CD14-positive monocyte (primary cell): ENCODE measurements around the gene CPLANE2. TPM values are rescaled to one million over a fixed set of nuclear protein-coding genes. Genes with fewer than 3 reads are reported as not detected.

Experiments
- DNase-seq, 3 donors: peaks; one replicate each; pipeline ENCODE4 v3.0.0-alpha.2; 2011 to 2022
- H2AFZ ChIP-seq: 2 replicates; pipeline ENCODE4 v1.6.0; 2012; ENCODE audit warnings: mild to moderate bottlenecking, low read depth, low read length, inconsistent platforms; ENCODE audit not compliant: insufficient read depth, poor library complexity, severe bottlenecking
- H3K27ac ChIP-seq, 2 donors: 1 replicate in 1 of 2; 2 replicates in 1 of 2; pipeline ENCODE4 v1.5.1; 2012 to 2013; ENCODE audit warnings: low read length in 2 of 2, control low read depth in 1 of 2, inconsistent platforms in 1 of 2, low read depth in 1 of 2, mild to moderate bottlenecking in 1 of 2
- H3K27me3 ChIP-seq, 2 donors: one replicate each; pipeline versions ENCODE4 v1.6.0 to v1.6.1; 2011 to 2013; ENCODE audit warnings: low read length in 2 of 2; ENCODE audit not compliant: control insufficient read depth in 2 of 2, insufficient read depth in 2 of 2
- H3K36me3 ChIP-seq, 2 donors: replicated peaks in 1 of 2; 1 replicate in 1 of 2; 2 replicates in 1 of 2; pipeline versions ENCODE4 v1.5.1 to v1.6.1; 2012 to 2013; ENCODE audit warnings: low read length in 2 of 2, control low read depth in 1 of 2, inconsistent platforms in 1 of 2, mild to moderate bottlenecking in 1 of 2; ENCODE audit not compliant: insufficient read depth in 2 of 2, control insufficient read depth in 1 of 2
- H3K4me1 ChIP-seq, 2 donors: 1 replicate in 1 of 2; 2 replicates in 1 of 2; pipeline versions ENCODE4 v1.5.1 to v1.6.1; 2012 to 2013; ENCODE audit warnings: low read length in 2 of 2, control low read depth in 1 of 2, inconsistent platforms in 1 of 2, mild to moderate bottlenecking in 1 of 2, moderate library complexity in 1 of 2; ENCODE audit not compliant: insufficient read depth in 2 of 2, control insufficient read depth in 1 of 2
- H3K4me2 ChIP-seq: replicated peaks from 2 replicates; pipeline ENCODE3; 2012; ENCODE audit warnings: low read length, moderate library complexity, mild to moderate bottlenecking; ENCODE audit not compliant: poor library complexity, severe bottlenecking; ENCODE audit errors: extremely low read depth
- H3K4me3 ChIP-seq, 3 experiments: fragments of 200-600 bp in 1 of 3; sonication (generic) in 1 of 3; replicated peaks in 1 of 3; 1 replicate in 2 of 3; 2 replicates in 1 of 3; pipeline ENCODE4 v1.5.1; 2011 to 2013; ENCODE audit warnings: low read length in 3 of 3, mild to moderate bottlenecking in 3 of 3, control low read depth in 2 of 3, low read depth in 2 of 3, inconsistent platforms in 1 of 3, moderate library complexity in 1 of 3
- H3K79me2 ChIP-seq: 2 replicates; pipeline ENCODE4 v1.6.0; 2012; ENCODE audit warnings: mild to moderate bottlenecking, control low read depth, inconsistent platforms, low read length, moderate library complexity; ENCODE audit not compliant: insufficient read depth
- H3K9ac ChIP-seq: 2 replicates; pipeline ENCODE4 v1.6.0; 2017; ENCODE audit warnings: low read length, mild to moderate bottlenecking; ENCODE audit not compliant: insufficient read depth, poor library complexity, severe bottlenecking
- H3K9me3 ChIP-seq, 2 donors: replicated peaks in 1 of 2; 1 replicate in 1 of 2; 2 replicates in 1 of 2; pipeline versions ENCODE4 v1.5.1 to v1.6.1; 2012 to 2013; ENCODE audit warnings: low read length in 2 of 2, control low read depth in 1 of 2; ENCODE audit not compliant: control insufficient read depth in 1 of 2, insufficient read depth in 1 of 2
- H4K20me1 ChIP-seq: 2 replicates; pipeline ENCODE4 v1.6.0; 2012; ENCODE audit warnings: mild to moderate bottlenecking, low read length, control low read depth, moderate library complexity; ENCODE audit not compliant: insufficient read depth
- H3K27ac Mint-ChIP-seq, 7 donors: one replicate each; pipeline ENCODE4 v1.8.0; 2020; ENCODE audit warnings: mild to moderate bottlenecking in 7 of 7, mixed read lengths in 7 of 7, moderate library complexity in 6 of 7, inconsistent platforms in 2 of 7
- H3K27me3 Mint-ChIP-seq, 3 donors: one replicate each; pipeline ENCODE4 v1.8.0; 2021 to 2022; ENCODE audit warnings: low read depth in 3 of 3, mild to moderate bottlenecking in 3 of 3, mixed read lengths in 3 of 3, moderate library complexity in 3 of 3, inconsistent platforms in 1 of 3
- H3K36me3 Mint-ChIP-seq, 2 donors: one replicate each; pipeline ENCODE4 v1.8.0; 2020; ENCODE audit warnings: mixed read lengths in 2 of 2, inconsistent platforms in 1 of 2, mild to moderate bottlenecking in 1 of 2
- H3K4me1 Mint-ChIP-seq: one replicate; pipeline ENCODE4 v1.8.0; 2020; ENCODE audit warnings: mild to moderate bottlenecking, mixed read lengths
- H3K4me3 Mint-ChIP-seq, 2 donors: one replicate each; pipeline ENCODE4 v1.8.0; 2020; ENCODE audit warnings: mild to moderate bottlenecking in 2 of 2, mixed read lengths in 2 of 2, moderate library complexity in 1 of 2
- H3K9me3 Mint-ChIP-seq, 7 donors: one replicate each; pipeline ENCODE4 v1.8.0; 2020 to 2022; ENCODE audit warnings: mixed read lengths in 7 of 7, mild to moderate bottlenecking in 6 of 7, moderate library complexity in 6 of 7, inconsistent platforms in 2 of 7
- WGBS: methylation state at CpG from one replicate; pipeline ENCODE4 v1.1.5; 2013; ENCODE audit warnings: missing lambda C conversion rate; ENCODE audit not compliant: insufficient coverage; 5-methylcytosine and 5-hydroxymethylcytosine counted together
- intact Hi-C, 2 donors: fragments of 100-400 bp; cut with micrococcal nuclease; formaldehyde crosslinking; loops; one replicate each; pipeline versions ENCODE4 v1.15.0 to v1.15.1; 2023
- polyA plus RNA-seq, 3 donors: library from polyadenylated mRNA; depleted of rRNA in 1 of 3; unstranded in 2 of 3; stranded (reverse) in 1 of 3; fragments of 300-500 nt in 2 of 3; fragments of >200 nt in 1 of 3; fragmentation: Illumina TruSeq in 2 of 3; gene quantifications; 1 replicate in 2 of 3; 2 replicates in 1 of 3; pipeline ENCODE4 v1.2.3, GENCODE V29; 2012 to 2021
- TF ChIP-seq, protein P1 (sequence below): fragments of 200-600 bp; IDR thresholded peaks from one replicate; pipeline ENCODE4 v1.8.0; 2022; ENCODE audit warnings: antibody characterized with exemption, mild to moderate bottlenecking

The CPLANE2 gene
- polyA plus RNA-seq, 3 donors, result 0.54 to 1.7 (median 1.4) TPM

DNA sequence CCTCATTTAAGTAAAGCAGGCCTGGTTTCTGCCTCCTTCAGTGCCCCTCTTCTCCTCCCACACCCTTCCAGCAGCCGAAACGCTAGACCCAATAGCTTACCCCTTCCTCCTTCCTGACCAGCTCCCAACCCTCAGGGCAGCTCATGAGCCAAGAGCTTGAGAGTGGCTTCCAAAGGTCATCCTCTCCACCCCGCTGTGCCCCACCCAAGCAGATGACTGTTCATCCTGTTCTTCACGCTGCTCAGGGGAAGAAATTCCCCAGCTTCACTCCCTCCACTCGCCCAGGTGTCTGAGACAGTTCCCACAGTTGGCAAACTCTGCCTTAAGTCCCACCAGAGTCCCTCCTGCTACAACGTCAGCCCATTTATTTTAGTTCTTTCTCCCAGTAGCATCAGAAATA lies 48.0 kb downstream of the CPLANE2 start:
- Histone ChIP-seq H3K4me2 (no peak overlapping the region), H3K4me1 (no peaks in the 10 kb centered on the region), H3K79me2 (no peaks in the 10 kb centered on the region), H3K9me3 (no peaks in the 10 kb centered on the region), H3K9ac (no peak overlapping the region), H2AFZ (no peak overlapping the region), H4K20me1 (no peaks in the 10 kb centered on the region), H3K27ac (no peak overlapping the region), H3K27me3 (no peaks in the 10 kb centered on the region), H3K4me3 (no peak overlapping the region), H3K36me3 (no peaks in the 10 kb centered on the region)
- WGBS, result 52% methylated on average over 5 of the region's 6 CpGs
- intact Hi-C loops, result loop anchor here (10.0 kb wide), 2 partner anchors 174 to 184 kb away; partner anchors contain the start of genes HSPB7 (in 1 of the 2) and SRARP (in 1 of the 2)
- Mint-ChIP-seq H3K9me3 (no peaks in the 10 kb centered on the region), H3K4me3 (no peak overlapping the region), H3K36me3 (no peaks in the 10 kb centered on the region), H3K4me1 (peaks cover 2% of the 10 kb centered on the region), H3K27me3 (peaks cover 2 to 23% (median 10%) of the 10 kb centered on the region in 3 donors), H3K27ac (peak overlapping the region in 1 of 7 donors; percentile 65)
- no peak for DNase-seq
- TF ChIP-seq, protein P1, sequence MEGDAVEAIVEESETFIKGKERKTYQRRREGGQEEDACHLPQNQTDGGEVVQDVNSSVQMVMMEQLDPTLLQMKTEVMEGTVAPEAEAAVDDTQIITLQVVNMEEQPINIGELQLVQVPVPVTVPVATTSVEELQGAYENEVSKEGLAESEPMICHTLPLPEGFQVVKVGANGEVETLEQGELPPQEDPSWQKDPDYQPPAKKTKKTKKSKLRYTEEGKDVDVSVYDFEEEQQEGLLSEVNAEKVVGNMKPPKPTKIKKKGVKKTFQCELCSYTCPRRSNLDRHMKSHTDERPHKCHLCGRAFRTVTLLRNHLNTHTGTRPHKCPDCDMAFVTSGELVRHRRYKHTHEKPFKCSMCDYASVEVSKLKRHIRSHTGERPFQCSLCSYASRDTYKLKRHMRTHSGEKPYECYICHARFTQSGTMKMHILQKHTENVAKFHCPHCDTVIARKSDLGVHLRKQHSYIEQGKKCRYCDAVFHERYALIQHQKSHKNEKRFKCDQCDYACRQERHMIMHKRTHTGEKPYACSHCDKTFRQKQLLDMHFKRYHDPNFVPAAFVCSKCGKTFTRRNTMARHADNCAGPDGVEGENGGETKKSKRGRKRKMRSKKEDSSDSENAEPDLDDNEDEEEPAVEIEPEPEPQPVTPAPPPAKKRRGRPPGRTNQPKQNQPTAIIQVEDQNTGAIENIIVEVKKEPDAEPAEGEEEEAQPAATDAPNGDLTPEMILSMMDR, result no peak

DNA sequence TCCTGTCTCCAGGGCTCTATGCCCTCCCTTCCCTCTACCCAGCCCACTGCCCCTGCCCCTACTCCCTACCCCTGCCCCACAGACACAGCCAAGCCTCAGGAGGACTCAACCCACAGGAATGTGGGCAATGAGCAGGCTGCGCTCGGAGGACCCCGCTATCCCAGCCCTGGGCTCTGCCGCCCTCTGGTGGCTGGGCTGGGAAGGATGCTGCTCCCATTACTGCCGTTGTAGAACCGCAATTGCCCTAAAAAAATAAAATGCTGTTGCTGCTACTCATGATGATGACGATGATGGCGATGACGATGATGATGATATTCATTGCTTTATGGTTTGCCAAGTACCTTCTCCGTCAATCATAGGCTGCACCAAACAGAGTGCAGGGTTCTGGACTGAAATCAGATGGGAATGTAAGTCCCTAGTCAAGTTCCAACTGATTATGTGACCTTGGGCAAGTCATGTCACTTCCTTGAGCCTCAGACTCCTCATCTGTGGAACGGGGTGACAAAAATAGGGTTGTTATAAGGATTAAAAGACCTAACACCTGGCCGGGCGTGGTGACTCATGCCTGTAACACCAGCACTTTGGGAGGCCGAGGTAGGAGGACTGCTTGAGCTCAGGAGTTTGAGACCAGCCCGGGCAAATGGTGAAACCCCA lies 49.1 kb downstream of the CPLANE2 start:
- Histone ChIP-seq H4K20me1 (no peaks in the 10 kb centered on the region), H3K4me2 (no peak overlapping the region), H2AFZ (no peak overlapping the region), H3K9ac (no peak overlapping the region), H3K79me2 (no peaks in the 10 kb centered on the region), H3K4me1 (no peaks in the 10 kb centered on the region), H3K4me3 (no peak overlapping the region), H3K27ac (no peak overlapping the region), H3K9me3 (no peaks in the 10 kb centered on the region), H3K36me3 (no peaks in the 10 kb centered on the region), H3K27me3 (no peaks in the 10 kb centered on the region)
- H3K4me1 Mint-ChIP-seq, result peaks cover 2% of the 10 kb centered on the region
- H3K4me3 Mint-ChIP-seq, result peak overlapping the region in 1 of 2 donors; percentile 11
- peaks cover 2 to 23% (median 10%) of the 10 kb centered on the region in 3 donors for H3K27me3 Mint-ChIP-seq
- DNase-seq, result peak; percentile 44 to 66 (median 57)
- no peaks in the 10 kb centered on the region for H3K9me3 Mint-ChIP-seq
- TF ChIP-seq, protein P1, result peak; percentile 91
- intact Hi-C loops, result loop anchor here (1.0 to 10.0 kb wide), 3 partner anchors 109 to 183 kb away; partner anchors contain the start of genes HSPB7 (in 1 of the 2) and SRARP (in 1 of the 2)
- H3K27ac Mint-ChIP-seq, result no peak overlapping the region
- H3K36me3 Mint-ChIP-seq, result no peaks in the 10 kb centered on the region
- WGBS, result 14% methylated on average over 10 of the region's 15 CpGs
